T follicular helper cell (primary cell): Measurements from ENCODE around the gene SNCAIP.

Experiments
- DNase-seq: peaks from one replicate; pipeline ENCODE4 v3.0.0-alpha.2; 2020; ENCODE audit warnings: low read depth
- total RNA-seq, 2 experiments: gene quantifications; one replicate each; lab custom pipeline; 2026; lab: John Stamatoyannopoulos, UW

SNCAIP gene
- total RNA-seq = 0 reads per million in 2 experiments

- no peak for DNase-seq
Observed at GRCh38 chr5:122311961-122312590, at the start of gene SNCAIP. Gene SNCAIP (plus strand): TSS chr5:122312237. CDS start chr5:122391135, 78,898 bp downstream.

- DNase-seq = no peak
Observed at GRCh38 chr5:122263352-122264030, 48.5 kb upstream of the SNCAIP start.

- no peak for DNase-seq
Observed at GRCh38 chr5:122264610-122265009, 47.4 kb upstream of the SNCAIP start.

- no peak for DNase-seq
Observed at GRCh38 chr5:122267185-122267584, 44.9 kb upstream of the SNCAIP start.

GRCh38 chr5:122273696-122274095 lies 38.3 kb upstream of the SNCAIP start:
- no peak for DNase-seq

GRCh38 chr5:122283592-122283991 lies 28.4 kb upstream of the SNCAIP start:
- DNase-seq = no peak

- DNase-seq = no peak
Observed at GRCh38 chr5:122286541-122286940, 25.5 kb upstream of the SNCAIP start.

- no peak for DNase-seq
Observed at GRCh38 chr5:122287101-122287500, 24.9 kb upstream of the SNCAIP start.

- DNase-seq = no peak
Observed at GRCh38 chr5:122291000-122291901, 20.8 kb upstream of the SNCAIP start.

GRCh38 chr5:122292332-122292731 lies 19.7 kb upstream of the SNCAIP start:
- no peak for DNase-seq

GRCh38 chr5:122295138-122295537 lies 16.9 kb upstream of the SNCAIP start:
- no peak for DNase-seq

GRCh38 chr5:122296871-122297270 lies 15.2 kb upstream of the SNCAIP start:
- no peak for DNase-seq

GRCh38 chr5:122297587-122298298 lies 14.3 kb upstream of the SNCAIP start:
- no peak for DNase-seq

- no peak for DNase-seq
Observed at GRCh38 chr5:122300374-122300773, 11.7 kb upstream of the SNCAIP start.

GRCh38 chr5:122301016-122301415 lies 11.0 kb upstream of the SNCAIP start:
- DNase-seq = no peak

GRCh38 chr5:122304471-122305215 lies 7.4 kb upstream of the SNCAIP start:
- no peak for DNase-seq

- no peak for DNase-seq
Observed at GRCh38 chr5:122306461-122306860, 5.6 kb upstream of the SNCAIP start.

GRCh38 chr5:122310889-122311288 lies 1.1 kb upstream of the SNCAIP start:
- no peak for DNase-seq

GRCh38 chr5:122311497-122311960 lies 508 bp upstream of the SNCAIP start:
- DNase-seq = no peak

GRCh38 chr5:122312591-122313406 lies 762 bp downstream of the SNCAIP start:
- DNase-seq = no peak
